Bronchial epithelial cell (primary cell): ENCODE results near the gene COL5A1. TPM values are rescaled to one million over a fixed set of nuclear protein-coding genes. Genes with fewer than 3 reads are reported as not detected.

Experiments used
- DNase-seq: peaks from one replicate; pipeline ENCODE4 v3.0.0-alpha.2; 2010; ENCODE audit warnings: low read depth
- FAIRE-seq: peaks from 2 replicates; lab custom pipeline; 2011; peaks lifted over from hg19 to GRCh38; lab: Jason Lieb, UNC
- H3K27me3 ChIP-seq: 2 replicates; pipeline ENCODE4 v1.5.1; 2011; ENCODE audit warnings: low read length; ENCODE audit not compliant: control insufficient read depth, insufficient read depth
- H3K36me3 ChIP-seq: 2 replicates; pipeline ENCODE4 v1.5.1; 2011; ENCODE audit warnings: low read length; ENCODE audit not compliant: control insufficient read depth, insufficient read depth
- H3K4me3 ChIP-seq: 2 replicates; pipeline ENCODE4 v1.5.1; 2011; ENCODE audit warnings: mild to moderate bottlenecking, low read depth, low read length, control low read depth
- total RNA-seq: library from RNA; depleted of rRNA; stranded (reverse); fragments of >200 nt; gene quantifications from 2 replicates; pipeline ENCODE4 v1.2.1, GENCODE V29; 2014
- TF ChIP-seq, protein P1 (sequence below): IDR thresholded peaks from 2 replicates; pipeline ENCODE4 v1.5.1; 2011; ENCODE audit warnings: mild to moderate bottlenecking, moderate library complexity, low read length, control low read depth, inconsistent platforms; ENCODE audit not compliant: insufficient read depth, severe bottlenecking

COL5A1 gene
- total RNA-seq, 1 donor from 2014 or later, result 6.3 TPM

- H3K27me3 ChIP-seq, result no peaks in the 10 kb centered on the region
- DNase-seq (no peak), FAIRE-seq (no peak)
- H3K36me3 ChIP-seq, result no peaks in the 10 kb centered on the region
- no peak overlapping the region for H3K4me3 ChIP-seq
- TF ChIP-seq, protein P1, sequence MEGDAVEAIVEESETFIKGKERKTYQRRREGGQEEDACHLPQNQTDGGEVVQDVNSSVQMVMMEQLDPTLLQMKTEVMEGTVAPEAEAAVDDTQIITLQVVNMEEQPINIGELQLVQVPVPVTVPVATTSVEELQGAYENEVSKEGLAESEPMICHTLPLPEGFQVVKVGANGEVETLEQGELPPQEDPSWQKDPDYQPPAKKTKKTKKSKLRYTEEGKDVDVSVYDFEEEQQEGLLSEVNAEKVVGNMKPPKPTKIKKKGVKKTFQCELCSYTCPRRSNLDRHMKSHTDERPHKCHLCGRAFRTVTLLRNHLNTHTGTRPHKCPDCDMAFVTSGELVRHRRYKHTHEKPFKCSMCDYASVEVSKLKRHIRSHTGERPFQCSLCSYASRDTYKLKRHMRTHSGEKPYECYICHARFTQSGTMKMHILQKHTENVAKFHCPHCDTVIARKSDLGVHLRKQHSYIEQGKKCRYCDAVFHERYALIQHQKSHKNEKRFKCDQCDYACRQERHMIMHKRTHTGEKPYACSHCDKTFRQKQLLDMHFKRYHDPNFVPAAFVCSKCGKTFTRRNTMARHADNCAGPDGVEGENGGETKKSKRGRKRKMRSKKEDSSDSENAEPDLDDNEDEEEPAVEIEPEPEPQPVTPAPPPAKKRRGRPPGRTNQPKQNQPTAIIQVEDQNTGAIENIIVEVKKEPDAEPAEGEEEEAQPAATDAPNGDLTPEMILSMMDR, result no peak
These were observed 250.1 kb downstream of the COL5A1 start for GRCh38 chr9:134891713-134892112.

DNA sequence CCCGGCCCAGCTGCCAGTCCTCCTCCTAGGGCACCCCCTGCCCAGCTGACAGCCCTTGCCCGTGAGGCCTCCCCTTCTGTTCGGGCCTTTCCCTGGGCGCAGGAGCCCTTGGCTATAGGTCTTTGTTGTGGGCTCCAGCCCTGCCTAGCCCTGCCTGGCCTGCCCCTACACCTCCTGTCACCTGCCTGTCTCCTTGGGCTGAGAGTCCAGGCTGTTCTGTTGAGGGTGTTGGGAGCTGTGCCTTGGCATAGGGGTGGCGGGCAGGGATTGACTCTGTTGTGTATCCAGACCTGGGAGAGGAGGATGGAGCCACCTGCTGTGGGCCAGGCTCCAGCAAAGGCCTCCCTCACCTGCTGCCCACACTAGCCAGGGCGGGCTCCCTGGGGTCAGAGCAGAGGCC lies 250.6 kb downstream of the COL5A1 start:
- no peak overlapping the region for H3K4me3 ChIP-seq
- FAIRE-seq (no peak), DNase-seq (no peak)
- no peaks in the 10 kb centered on the region for H3K27me3 ChIP-seq
- TF ChIP-seq, protein P1, result no peak
- H3K36me3 ChIP-seq, result no peaks in the 10 kb centered on the region

- FAIRE-seq, result peak; percentile 55
- Histone ChIP-seq H3K36me3 (no peaks in the 10 kb centered on the region), H3K4me3 (no peak overlapping the region), H3K27me3 (no peaks in the 10 kb centered on the region)
- no peak for DNase-seq
- TF ChIP-seq, protein P1, result no peak
These were observed 251.3 kb downstream of the COL5A1 start for GRCh38 chr9:134892820-134893420.

Other genes starting within 250 kb of the COL5A1 start
- gene FCN2, start 239.0 kb downstream of the COL5A1 start, total RNA-seq, result not detected in 2 replicates